GM12872 (cell line): ENCODE data around the gene PPP6C.

ENCODE experiments used
- TF ChIP-seq, protein P1 (sequence below): IDR thresholded peaks from 3 replicates; pipeline ENCODE4 v1.5.1; 2011; ENCODE audit warnings: low read depth, mild to moderate bottlenecking, low read length, moderate library complexity; ENCODE audit not compliant: insufficient read depth

The PPP6C gene

DNA sequence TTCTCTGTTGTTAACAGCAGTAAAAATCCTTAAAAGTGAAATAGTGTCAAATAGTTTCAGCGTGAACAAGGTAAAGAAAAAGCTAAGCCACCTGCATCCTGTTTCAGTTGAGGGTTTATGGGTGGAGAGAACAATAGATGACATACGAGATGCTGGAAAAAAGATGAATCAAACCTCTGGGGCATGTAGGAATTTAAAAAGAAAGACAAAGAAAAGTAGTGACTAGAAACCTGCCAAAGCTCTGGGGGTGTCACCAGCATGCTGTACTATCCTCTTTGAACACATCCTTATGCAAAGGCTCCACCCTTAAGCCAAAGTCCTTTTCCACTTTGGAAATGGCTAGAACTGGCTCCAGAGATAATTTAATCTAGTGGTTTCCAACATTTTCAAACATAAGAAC is 68.5 kb downstream of the PPP6C start:
- TF ChIP-seq, protein P1, sequence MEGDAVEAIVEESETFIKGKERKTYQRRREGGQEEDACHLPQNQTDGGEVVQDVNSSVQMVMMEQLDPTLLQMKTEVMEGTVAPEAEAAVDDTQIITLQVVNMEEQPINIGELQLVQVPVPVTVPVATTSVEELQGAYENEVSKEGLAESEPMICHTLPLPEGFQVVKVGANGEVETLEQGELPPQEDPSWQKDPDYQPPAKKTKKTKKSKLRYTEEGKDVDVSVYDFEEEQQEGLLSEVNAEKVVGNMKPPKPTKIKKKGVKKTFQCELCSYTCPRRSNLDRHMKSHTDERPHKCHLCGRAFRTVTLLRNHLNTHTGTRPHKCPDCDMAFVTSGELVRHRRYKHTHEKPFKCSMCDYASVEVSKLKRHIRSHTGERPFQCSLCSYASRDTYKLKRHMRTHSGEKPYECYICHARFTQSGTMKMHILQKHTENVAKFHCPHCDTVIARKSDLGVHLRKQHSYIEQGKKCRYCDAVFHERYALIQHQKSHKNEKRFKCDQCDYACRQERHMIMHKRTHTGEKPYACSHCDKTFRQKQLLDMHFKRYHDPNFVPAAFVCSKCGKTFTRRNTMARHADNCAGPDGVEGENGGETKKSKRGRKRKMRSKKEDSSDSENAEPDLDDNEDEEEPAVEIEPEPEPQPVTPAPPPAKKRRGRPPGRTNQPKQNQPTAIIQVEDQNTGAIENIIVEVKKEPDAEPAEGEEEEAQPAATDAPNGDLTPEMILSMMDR, result no peak

- TF ChIP-seq, protein P1, result no peak
These were observed 69.8 kb downstream of the PPP6C start for GRCh38 chr9:125119643-125120286.

DNA sequence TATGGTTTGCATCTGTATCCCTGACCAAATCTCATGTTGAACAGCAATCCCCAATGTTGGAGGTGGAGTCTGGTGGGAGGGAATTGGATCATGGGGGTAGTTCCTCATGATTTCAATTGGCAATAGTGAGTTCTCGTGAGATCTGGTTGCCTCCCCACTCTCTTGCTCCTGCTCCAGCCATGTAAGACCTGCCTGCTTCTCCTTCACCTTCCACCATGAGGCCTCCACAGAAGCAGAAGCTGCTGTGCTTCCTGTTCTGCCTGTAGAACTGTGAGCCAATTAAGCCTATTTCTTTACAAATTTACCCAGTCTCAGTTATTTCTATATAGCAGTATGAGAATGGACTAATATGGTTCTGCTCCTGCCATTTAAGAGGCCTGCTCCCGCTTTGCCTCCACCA is 79.1 kb downstream of the PPP6C start:
- TF ChIP-seq, protein P1, result no peak

- TF ChIP-seq, protein P1, result no peak
These were observed 83.2 kb downstream of the PPP6C start for GRCh38 chr9:125106285-125106893.

DNA sequence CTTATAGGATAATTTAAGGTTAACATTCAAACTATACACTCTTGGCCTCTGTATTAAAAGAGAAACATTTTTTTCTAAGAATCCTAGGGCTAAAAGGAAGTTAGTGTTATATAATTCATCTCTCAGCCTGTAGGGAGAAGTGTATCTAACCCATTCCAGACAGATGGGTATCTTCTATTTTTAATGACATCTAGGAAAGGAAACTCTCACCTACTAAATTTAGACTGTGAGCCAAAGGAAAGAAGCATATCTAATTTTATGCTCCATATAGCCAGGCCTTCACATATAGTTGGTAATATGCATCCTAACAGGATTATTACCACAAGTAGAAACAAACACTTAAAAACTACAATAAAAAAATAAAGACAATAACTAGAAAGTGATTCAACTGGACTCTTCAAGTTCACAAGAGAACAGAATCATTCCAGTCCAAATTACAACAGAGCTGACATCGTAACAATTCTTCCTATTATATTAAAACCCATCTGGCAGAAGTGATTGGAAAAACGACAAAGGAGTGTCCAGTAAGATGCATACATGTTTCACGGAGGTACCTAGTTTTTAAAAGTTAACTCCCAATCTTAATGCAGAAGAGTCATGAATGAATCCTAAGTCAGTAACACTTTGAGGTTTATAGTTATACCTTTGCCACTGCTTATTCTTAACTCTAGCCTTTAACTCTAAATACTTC is 85.7 kb downstream of the PPP6C start:
- TF ChIP-seq, protein P1, result no peak

GRCh38 chr9:125103021-125103420 is 86.6 kb downstream of the PPP6C start:
- TF ChIP-seq, protein P1, result no peak

DNA sequence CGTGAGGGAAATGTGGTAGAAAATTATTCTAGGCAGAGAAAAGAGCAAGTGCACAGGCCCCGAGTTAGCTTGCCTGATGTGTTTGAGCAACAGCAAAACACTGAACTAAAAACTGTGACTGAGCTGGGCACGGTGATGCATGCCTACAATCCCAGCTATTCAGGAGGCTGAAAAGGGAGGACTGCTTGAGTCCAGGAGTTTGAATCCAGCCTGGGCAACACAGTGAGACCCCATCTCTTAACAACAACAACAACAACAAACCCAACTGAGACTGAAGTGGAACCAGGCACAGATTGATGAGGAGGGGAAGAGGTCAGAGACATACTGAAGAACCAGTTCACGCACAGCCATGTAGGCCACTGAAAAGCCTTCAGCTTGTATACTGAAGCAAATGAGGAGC is 88.8 kb downstream of the PPP6C start:
- TF ChIP-seq, protein P1, result no peak
